H1 (cell line): ENCODE results near the gene TUT7. TPM values are rescaled to one million over a fixed set of nuclear protein-coding genes. Genes with fewer than 3 reads are reported as not detected.

ENCODE experiments used
- CREB1 ChIP-seq: IDR thresholded peaks from 2 replicates; pipeline ENCODE4 v1.6.1; 2012; ENCODE audit warnings: inconsistent platforms
- GABPA ChIP-seq: IDR thresholded peaks from 2 replicates; pipeline ENCODE4 v1.6.1; 2011; ENCODE audit warnings: mild to moderate bottlenecking, low read length, moderate library complexity, borderline replicate concordance; ENCODE audit not compliant: insufficient read depth
- RAD21 ChIP-seq, 2 experiments: IDR thresholded peaks in 1 of 2; conservative IDR thresholded peaks in 1 of 2; 2 replicates each; pipeline ENCODE4 v1.6.1; 2011; ENCODE audit warnings: low read depth in 2 of 2, low read length in 2 of 2, improper control_type of control experiment in 1 of 2, inconsistent platforms in 1 of 2, mild to moderate bottlenecking in 1 of 2, moderate library complexity in 1 of 2
- ZNF274 ChIP-seq: IDR thresholded peaks from 2 replicates; pipeline ENCODE4 v1.7.0; 2012; ENCODE audit warnings: low read length, borderline replicate concordance; ENCODE audit errors: extremely low read depth
- polyA plus RNA-seq, 7 experiments: library from polyadenylated mRNA; depleted of rRNA in 3 of 7; stranded (reverse) in 5 of 7; unstranded in 2 of 7; fragments of >200 nt in 5 of 7; fragments of 200-250 nt in 2 of 7; gene quantifications; 1 replicate in 5 of 7; 2 replicates in 1 of 7; 4 replicates in 1 of 7; pipeline versions ENCODE4 v1.2.1 to v1.2.3, GENCODE V29; 2011 to 2013; ENCODE audit warnings: missing spikeins in 2 of 7, mixed read lengths in 2 of 7
- total RNA-seq: library from RNA; stranded (reverse); fragmentation: NEBNext Ultra II Directional; extraction: Animal tissue kit (Norgen Biotek cat#: 25700); gene quantifications from 2 replicates; pipeline ENCODE4 v1.2.1, GENCODE V29; 2021

Gene TUT7
- total and polyA plus RNA-seq, 2 of the 8 experiments (the other 6 are each of a cell fraction or from before 2014, with no cell fraction given): 4.8 to 19.3 TPM

DNA sequence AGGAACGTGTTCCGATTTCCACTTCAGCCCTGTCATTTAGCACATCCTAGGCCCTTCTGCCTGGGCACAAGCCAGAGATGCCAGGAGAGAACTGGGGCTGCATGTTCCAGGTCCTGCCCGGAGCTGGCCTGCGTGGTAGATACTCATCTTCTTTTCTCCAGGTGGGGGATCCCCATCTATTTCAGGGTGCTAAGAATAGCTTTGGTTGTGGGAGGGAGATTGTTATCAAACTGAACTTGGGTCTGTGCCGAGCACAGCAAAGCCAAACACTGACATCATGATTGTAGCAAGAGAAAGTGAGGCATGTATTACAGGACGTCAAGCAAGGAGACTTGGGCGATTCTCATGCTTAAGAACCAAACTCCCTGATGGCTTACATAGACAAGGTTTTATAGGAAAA is 113.0 kb downstream of the TUT7 start (continued):
- no peak for TF ChIP-seq GABPA
- no peak for TF ChIP-seq CREB1
- no peak for TF ChIP-seq RAD21 (IDR thresholded peaks at IDR 0.05 in 1 of 2, conservative IDR thresholded peaks at IDR 0.05 in 1 of 2; ENCODE audit: low read depth in 2 of 2, low read length in 2 of 2)
- no peak for TF ChIP-seq ZNF274
